Chondrocyte (in vitro differentiated cells): Measurements from ENCODE around the gene TMBIM6. TPM values are rescaled to one million over a fixed set of nuclear protein-coding genes. Genes with fewer than 3 reads are reported as not detected.

Experiments
- DNase-seq: peaks from one replicate; pipeline ENCODE4 v3.0.0; 2021; ENCODE audit warnings: mixed read lengths, low spot score
- H3K27ac Mint-ChIP-seq: one replicate; pipeline ENCODE4 v1.8.0; 2021; ENCODE audit warnings: mild to moderate bottlenecking, moderate library complexity, mixed read lengths; ENCODE audit not compliant: unreplicated experiment
- H3K27me3 Mint-ChIP-seq: 2 replicates; pipeline ENCODE4 v1.8.0; 2021; ENCODE audit warnings: low read depth, mixed read lengths
- H3K36me3 Mint-ChIP-seq: 2 replicates; pipeline ENCODE4 v1.8.0; 2021; ENCODE audit warnings: low read depth, mixed read lengths
- H3K4me1 Mint-ChIP-seq: 2 replicates; pipeline ENCODE4 v1.8.0; 2021; ENCODE audit warnings: low read depth, mild to moderate bottlenecking, mixed read lengths
- H3K4me3 Mint-ChIP-seq: one replicate; pipeline ENCODE4 v1.8.0; 2021; ENCODE audit warnings: mild to moderate bottlenecking, moderate library complexity, mixed read lengths; ENCODE audit not compliant: unreplicated experiment
- H3K9me3 Mint-ChIP-seq: 2 replicates; pipeline ENCODE4 v1.8.0; 2021; ENCODE audit warnings: low read depth, mixed read lengths
- total RNA-seq: library from RNA; stranded (reverse); gene quantifications from 3 replicates; pipeline ENCODE4 v1.2.1, GENCODE V29; 2021
- TF ChIP-seq, protein P1 (sequence below): fragments of 200-600 bp; sonication (generic); IDR thresholded peaks from 2 replicates; pipeline ENCODE4 v1.5.0; 2021; ENCODE audit warnings: antibody characterized with exemption, mild to moderate bottlenecking, moderate library complexity

Gene TMBIM6
- total RNA-seq, 1 donor from 2014 or later = 344 TPM

DNA sequence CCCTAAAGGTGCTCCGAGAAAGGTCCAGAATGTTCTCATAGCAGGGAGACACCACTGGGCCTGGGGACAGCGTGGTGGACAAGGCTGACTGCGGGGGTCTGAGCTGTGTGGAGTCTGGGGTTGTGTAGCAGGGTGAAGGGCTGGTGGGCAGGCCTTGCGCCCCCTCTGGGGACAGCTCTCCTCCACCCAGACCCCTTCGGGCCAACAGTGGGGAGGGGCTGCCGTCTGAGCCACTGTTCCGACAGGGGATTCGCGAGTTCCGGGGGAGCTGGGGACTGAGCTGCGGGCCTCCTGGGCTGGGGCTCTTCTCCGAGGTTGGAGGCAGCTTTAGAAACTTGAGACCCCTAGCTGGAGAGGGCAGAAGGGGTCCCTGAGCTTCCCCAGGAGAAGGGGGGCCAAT lies 54.8 kb downstream of the TMBIM6 start:
- Mint-ChIP-seq H3K27ac (no peak overlapping the region), H3K4me3 (no peak overlapping the region), H3K9me3 (no peaks in the 10 kb centered on the region), H3K36me3 (peaks cover 17% of the 10 kb centered on the region), H3K27me3 (no peaks in the 10 kb centered on the region), H3K4me1 (no peaks in the 10 kb centered on the region)
- TF ChIP-seq, protein P1, sequence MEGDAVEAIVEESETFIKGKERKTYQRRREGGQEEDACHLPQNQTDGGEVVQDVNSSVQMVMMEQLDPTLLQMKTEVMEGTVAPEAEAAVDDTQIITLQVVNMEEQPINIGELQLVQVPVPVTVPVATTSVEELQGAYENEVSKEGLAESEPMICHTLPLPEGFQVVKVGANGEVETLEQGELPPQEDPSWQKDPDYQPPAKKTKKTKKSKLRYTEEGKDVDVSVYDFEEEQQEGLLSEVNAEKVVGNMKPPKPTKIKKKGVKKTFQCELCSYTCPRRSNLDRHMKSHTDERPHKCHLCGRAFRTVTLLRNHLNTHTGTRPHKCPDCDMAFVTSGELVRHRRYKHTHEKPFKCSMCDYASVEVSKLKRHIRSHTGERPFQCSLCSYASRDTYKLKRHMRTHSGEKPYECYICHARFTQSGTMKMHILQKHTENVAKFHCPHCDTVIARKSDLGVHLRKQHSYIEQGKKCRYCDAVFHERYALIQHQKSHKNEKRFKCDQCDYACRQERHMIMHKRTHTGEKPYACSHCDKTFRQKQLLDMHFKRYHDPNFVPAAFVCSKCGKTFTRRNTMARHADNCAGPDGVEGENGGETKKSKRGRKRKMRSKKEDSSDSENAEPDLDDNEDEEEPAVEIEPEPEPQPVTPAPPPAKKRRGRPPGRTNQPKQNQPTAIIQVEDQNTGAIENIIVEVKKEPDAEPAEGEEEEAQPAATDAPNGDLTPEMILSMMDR = no peak
- DNase-seq = peak; percentile 87

DNA sequence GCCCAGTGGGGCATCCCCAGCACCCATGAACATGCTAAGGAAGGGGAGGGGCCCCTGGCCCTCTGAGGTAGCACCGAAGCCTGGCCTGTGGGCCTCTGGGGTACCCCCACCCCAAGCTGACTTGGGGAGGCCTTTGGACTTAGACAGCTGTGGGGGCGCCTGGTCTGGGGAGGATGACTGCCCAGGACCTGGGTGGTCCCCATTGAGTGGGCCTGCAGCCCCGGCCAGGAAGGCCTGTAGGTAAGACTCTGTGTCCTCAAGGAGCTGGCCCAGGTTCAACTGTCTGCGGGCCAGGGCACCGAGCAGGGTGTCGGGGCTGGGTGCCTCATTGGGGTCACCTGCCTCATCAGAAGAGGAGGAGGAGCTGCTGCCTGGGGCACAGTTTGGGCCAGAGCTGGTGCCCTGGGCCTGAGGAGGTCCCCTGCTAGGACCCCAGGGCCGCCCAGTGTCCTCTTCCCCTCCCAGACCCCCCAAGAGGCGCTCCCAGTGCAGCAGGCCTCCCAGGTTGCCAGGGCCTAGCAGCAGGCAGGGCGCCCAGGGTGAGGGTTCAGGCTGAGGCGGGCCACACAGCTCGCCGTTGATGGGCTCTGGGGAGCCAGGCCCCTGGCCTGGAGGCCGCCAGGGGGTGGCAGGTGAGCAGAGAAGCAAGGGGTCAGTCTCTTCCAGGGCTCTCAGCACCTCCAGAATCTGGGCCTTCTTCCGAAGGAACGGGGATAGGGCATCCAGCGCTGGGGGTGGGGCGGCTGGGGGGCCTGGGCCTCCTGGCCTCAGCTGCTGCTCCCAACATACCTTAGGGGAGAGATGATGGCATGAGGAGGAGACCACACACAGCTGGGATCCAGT lies 55.5 kb downstream of the TMBIM6 start:
- peaks cover 24% of the 10 kb centered on the region for H3K36me3 Mint-ChIP-seq
- H3K9me3 Mint-ChIP-seq = no peaks in the 10 kb centered on the region
- TF ChIP-seq, protein P1 = no peak
- peak; percentile 50 for DNase-seq
- H3K4me3 Mint-ChIP-seq = no peak overlapping the region
- H3K27ac Mint-ChIP-seq = no peak overlapping the region
- H3K27me3 Mint-ChIP-seq = no peaks in the 10 kb centered on the region
- H3K4me1 Mint-ChIP-seq = no peaks in the 10 kb centered on the region

DNA sequence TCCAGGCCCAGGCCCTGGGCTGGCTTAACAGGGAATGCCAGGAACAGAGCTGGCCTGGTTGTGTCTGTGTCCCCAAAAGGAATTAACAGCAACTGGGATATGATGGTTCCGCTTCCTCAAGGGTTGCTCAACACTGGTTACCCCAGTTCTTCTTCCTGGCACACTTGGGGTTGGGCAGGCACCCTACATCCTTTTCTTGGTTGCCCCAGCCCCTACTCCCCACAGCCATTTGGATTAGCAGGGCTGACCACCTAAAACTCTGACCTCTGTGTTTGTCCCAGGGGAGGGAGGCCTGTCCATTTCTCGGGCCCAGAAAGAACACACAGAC lies 56.1 kb downstream of the TMBIM6 start:
- no peaks in the 10 kb centered on the region for H3K9me3 Mint-ChIP-seq

DNA sequence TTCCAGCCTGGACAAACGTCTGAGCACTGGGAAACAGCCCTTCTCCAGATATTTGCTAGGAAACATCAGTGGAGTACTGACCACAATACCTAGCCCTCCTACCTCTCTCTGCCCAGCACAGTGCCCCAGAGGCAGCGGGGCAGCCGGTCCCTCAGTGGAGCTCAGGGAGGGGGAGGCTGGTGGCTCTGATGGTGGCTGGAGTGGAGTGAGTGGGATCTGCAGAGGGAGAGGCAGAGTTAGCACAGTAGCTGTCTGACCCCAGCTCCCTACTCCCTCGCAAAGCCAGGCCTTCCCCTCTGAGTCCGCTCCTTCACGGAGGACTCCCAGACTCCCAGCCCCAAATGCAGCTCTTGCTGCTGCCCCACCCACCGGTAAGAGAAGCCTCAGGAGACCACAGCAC lies 56.9 kb downstream of the TMBIM6 start:
- peak; percentile 79 for DNase-seq
- no peaks in the 10 kb centered on the region for H3K27me3 Mint-ChIP-seq
- no peaks in the 10 kb centered on the region for H3K9me3 Mint-ChIP-seq
- no peak overlapping the region for H3K27ac Mint-ChIP-seq
- no peak overlapping the region for H3K4me3 Mint-ChIP-seq
- peaks cover 26% of the 10 kb centered on the region for H3K36me3 Mint-ChIP-seq
- H3K4me1 Mint-ChIP-seq = no peaks in the 10 kb centered on the region
- TF ChIP-seq, protein P1 = no peak

More for the DNA sequence above, 56.1 kb downstream of the TMBIM6 start:
- Mint-ChIP-seq H3K4me1 (no peaks in the 10 kb centered on the region), H3K36me3 (peaks cover 24% of the 10 kb centered on the region), H3K4me3 (no peak overlapping the region), H3K27ac (no peak overlapping the region), H3K27me3 (no peaks in the 10 kb centered on the region)
- TF ChIP-seq, protein P1 = no peak
- DNase-seq = no peak

DNA sequence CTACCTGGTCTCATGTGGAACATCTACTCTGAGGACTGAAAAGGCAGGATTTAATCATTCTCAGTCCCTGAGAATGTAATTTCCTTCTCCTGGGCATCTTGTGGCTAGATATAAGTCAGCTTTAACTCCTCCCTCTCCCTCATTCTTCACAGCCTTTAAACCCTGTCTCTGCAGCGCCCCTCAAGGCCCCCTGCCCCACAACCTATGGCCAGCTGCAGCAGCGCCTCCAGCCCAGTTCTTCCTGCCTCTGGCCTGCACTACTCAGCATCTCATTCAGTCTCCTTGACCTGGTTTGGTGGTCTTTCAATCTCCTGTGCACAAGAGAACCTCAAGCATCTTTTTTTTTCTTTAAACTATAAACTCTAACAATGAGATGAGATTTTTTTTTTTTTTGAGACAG lies 57.6 kb downstream of the TMBIM6 start:
- H3K9me3 Mint-ChIP-seq = no peaks in the 10 kb centered on the region

More for the DNA sequence above, 57.6 kb downstream of the TMBIM6 start:
- no peaks in the 10 kb centered on the region for H3K4me1 Mint-ChIP-seq
- no peak overlapping the region for H3K4me3 Mint-ChIP-seq
- no peaks in the 10 kb centered on the region for H3K27me3 Mint-ChIP-seq
- TF ChIP-seq, protein P1 = no peak
- no peak for DNase-seq
- H3K27ac Mint-ChIP-seq = no peak overlapping the region
- peaks cover 26% of the 10 kb centered on the region for H3K36me3 Mint-ChIP-seq
